ENCODE measurements around the gene PCYOX1L. TPM values are rescaled to one million over a fixed set of nuclear protein-coding genes. Genes with fewer than 3 reads are reported as not detected.
"Not testable (repeated sequence)": the region's sequence is repeated elsewhere in the genome, so short reads cannot be mapped to it uniquely, and the experiment has no call there.

PCYOX1L gene
- total RNA-seq, 2 experiments from 2014 or later: 34.5 to 34.6 TPM

DNA sequence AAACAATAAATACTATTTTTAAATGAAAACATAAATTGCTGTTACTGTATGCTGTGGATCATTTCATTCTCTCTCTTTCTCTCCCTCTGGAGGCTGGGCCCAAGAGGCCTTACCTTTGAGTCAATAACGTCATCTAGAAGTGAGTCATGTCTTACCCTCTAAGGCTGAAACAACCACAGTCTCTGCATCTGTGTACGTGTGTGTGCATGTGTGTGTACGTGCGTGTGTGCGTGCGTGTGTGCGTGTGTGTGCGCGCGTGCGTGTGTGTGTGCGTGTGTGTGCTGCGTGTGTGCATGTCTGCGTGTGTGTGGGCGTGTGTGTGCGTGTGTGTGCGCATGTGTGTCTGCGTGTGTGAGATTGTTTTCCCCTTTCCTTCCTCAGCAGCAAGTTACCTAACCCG lies 34.9 kb downstream of the PCYOX1L start:
- H3K27me3 Mint-ChIP-seq: no peaks in the 10 kb centered on the region
- no peak overlapping the region for H3K27ac Mint-ChIP-seq
- no peaks in the 10 kb centered on the region for H3K4me1 Mint-ChIP-seq
- POLR2A ChIA-PET: no interaction called here
- no peaks in the 10 kb centered on the region for H3K36me3 Mint-ChIP-seq (ENCODE audit: low read depth)
- H3K9me3 Mint-ChIP-seq: peaks cover 3% of the 10 kb centered on the region
- no peak for DNase-seq
- no peak overlapping the region for H3K4me3 Mint-ChIP-seq
- CTCF ChIA-PET: no interaction called here

DNA sequence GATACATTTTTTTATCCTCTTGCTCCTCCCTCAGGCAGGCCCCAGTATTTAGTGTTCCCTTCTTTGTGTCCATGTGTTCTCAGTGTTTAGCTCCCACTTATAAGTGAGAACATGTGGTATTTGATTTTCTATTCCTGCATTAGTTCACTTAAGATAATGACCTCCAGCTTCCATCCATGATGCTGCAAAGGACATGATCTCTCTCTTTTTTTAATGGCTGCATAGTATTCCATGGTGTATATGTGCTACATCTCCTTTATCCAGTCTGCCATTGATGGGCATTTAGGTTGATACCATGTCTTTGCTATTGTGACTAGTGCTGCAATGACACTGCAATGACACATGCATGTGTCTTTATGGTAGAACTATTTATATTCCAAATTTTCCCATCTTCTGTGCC lies 37.1 kb downstream of the PCYOX1L start:
- DNase-seq; H3K36me3 Mint-ChIP-seq (ENCODE audit: low read depth); H3K27ac Mint-ChIP-seq; CTCF ChIA-PET; H3K27me3 Mint-ChIP-seq; H3K4me3 Mint-ChIP-seq; POLR2A ChIA-PET; H3K4me1 Mint-ChIP-seq; H3K9me3 Mint-ChIP-seq: not testable (repeated sequence)

DNA sequence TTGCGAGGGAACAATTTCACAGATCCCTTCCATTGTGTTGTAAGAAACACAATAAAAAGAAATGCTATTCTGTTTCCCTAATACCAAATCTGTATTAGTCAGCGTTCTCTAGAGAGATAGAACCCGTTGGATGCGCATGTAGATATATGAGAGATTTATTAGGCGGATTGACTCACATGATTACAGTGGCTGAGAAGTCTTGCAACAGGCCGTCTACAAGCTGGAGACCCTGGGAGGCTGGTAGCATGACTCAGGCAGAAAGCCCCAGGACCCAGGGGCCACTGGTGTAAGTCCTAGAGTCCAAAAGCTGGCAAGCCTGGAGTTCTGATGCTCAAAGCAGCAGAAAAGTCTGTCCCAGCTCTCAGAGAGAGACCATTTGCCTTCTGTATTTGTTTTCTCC lies 39.7 kb downstream of the PCYOX1L start:
- POLR2A ChIA-PET: no interaction called here

DNA sequence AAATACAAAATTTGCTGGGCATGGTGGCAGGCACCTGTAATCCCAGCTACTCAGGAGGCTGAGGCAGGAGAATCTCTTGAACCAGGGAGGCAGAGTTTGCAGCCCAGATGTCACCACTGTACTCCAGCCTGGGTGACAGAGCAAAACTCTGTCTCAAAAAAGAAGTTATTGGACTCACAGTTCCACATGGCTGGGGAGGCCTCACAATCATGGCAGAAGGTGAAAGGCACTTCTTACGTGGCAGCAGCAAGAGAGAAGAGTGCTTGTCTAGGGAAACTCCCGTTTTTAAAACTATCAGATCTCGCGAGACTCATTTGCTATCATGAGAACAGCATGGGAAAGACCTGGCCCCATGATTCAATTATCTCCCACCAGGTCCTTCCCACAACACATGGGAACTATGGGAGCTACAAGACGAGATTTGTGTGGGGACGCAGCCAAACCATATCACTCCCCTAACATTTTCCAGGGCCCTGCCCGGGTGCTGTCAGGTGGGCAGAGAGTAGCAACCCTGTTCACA lies 41.0 kb downstream of the PCYOX1L start:
- POLR2A ChIA-PET: not testable (repeated sequence)
- CTCF ChIA-PET: interaction anchor here (0.7 kb wide), 1 partner anchor 258 kb away, joined by 3 read pairs; the partner anchor contains the start of gene ABLIM3

More for the DNA sequence above, 39.7 kb downstream of the PCYOX1L start:
- no peak for DNase-seq
- Mint-ChIP-seq H3K36me3 (ENCODE audit: low read depth) (no peaks in the 10 kb centered on the region), H3K27me3 (peaks cover 2% of the 10 kb centered on the region), H3K4me3 (no peak overlapping the region), H3K27ac (no peak overlapping the region), H3K4me1 (no peaks in the 10 kb centered on the region), H3K9me3 (no peaks in the 10 kb centered on the region)
- CTCF ChIA-PET: no interaction called here

DNA sequence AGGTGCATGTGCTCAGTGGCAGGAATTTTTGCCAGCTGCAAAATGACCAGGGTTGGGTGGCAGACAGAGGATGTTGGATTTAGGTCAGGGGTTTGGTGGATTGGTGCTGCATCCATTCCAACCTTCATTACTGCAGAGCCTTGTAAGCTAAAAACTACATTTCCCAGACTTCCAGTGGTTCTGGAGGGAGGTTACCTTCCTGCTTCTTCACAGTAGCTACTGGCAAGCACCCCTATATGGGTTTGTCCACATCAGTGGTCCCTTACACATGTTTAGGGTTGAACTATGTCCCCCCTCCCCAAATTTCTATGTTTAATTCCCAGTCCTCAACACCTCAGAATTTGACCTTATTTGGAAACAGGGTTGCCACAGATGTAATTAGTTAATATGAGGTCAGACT lies 41.9 kb downstream of the PCYOX1L start:
- H3K27me3 Mint-ChIP-seq: peaks cover 2% of the 10 kb centered on the region
- H3K4me3 Mint-ChIP-seq: no peak overlapping the region
- POLR2A ChIA-PET: no interaction called here
- no peaks in the 10 kb centered on the region for H3K4me1 Mint-ChIP-seq
- CTCF ChIA-PET: interaction anchor here (1.3 to 1.5 kb wide), 2 partner anchors 10 to 28 kb away, joined by 3 to 4 read pairs; no protein-coding TSS in a partner anchor
- DNase-seq: no peak
- H3K36me3 Mint-ChIP-seq (ENCODE audit: low read depth): no peaks in the 10 kb centered on the region
- no peak overlapping the region for H3K27ac Mint-ChIP-seq
- no peaks in the 10 kb centered on the region for H3K9me3 Mint-ChIP-seq

More for the DNA sequence above, 41.0 kb downstream of the PCYOX1L start:
- H3K27me3 Mint-ChIP-seq; H3K9me3 Mint-ChIP-seq; H3K4me3 Mint-ChIP-seq; H3K36me3 Mint-ChIP-seq (ENCODE audit: low read depth); H3K27ac Mint-ChIP-seq; H3K4me1 Mint-ChIP-seq; DNase-seq: not testable (repeated sequence)

DNA sequence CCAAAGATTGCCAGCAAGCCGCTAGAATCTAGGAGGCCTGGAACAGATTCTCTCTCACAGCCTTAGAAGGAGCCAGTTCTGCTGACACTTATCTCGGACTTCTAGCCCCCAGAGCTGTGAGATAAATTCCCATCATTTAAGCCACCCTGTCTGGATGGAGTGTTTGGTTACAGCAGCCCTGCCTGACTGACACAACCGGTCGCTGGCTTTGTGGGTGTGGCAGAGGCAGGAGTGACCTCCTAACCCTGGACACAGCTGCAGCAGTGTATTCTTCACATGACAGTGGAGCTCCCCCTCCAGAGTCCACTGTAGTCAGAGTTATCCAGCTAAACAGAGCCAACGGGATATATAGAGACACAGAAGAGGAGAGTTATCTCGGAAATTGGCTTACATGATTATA lies 42.5 kb downstream of the PCYOX1L start:
- Mint-ChIP-seq H3K4me3 (no peak overlapping the region), H3K27me3 (peaks cover 2% of the 10 kb centered on the region), H3K4me1 (no peaks in the 10 kb centered on the region), H3K36me3 (ENCODE audit: low read depth) (no peaks in the 10 kb centered on the region), H3K27ac (no peak overlapping the region), H3K9me3 (no peaks in the 10 kb centered on the region)
- no peak for DNase-seq
- ChIA-PET POLR2A (no interaction called here), CTCF (interaction anchor here (0.7 to 1.5 kb wide), 3 partner anchors 9 to 101 kb away, joined by 3 to 4 read pairs (median 3); no protein-coding TSS in a partner anchor)

DNA sequence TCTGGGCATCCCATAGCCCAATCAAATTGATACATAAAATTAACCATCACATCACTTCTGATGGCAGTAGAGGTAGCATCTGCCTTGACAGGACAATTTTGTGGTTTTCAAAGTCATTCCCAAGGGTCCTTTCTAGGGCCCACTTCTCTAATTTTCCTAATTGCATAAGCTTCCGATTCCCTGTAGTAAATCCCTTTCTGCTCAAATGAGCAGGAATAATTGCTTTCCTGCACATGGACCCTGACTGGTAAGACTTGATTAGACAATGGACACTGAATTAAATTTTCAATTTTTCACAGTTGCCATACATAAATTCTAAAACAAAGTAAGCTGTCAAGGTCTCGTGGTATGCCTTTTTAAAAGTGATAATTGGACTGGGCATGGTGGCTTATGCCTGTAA lies 43.2 kb downstream of the PCYOX1L start:
- no peaks in the 10 kb centered on the region for H3K9me3 Mint-ChIP-seq
- no peak overlapping the region for H3K4me3 Mint-ChIP-seq
- CTCF ChIA-PET: interaction anchor here (1.3 to 1.5 kb wide), 2 partner anchors 8 to 29 kb away, joined by 3 to 4 read pairs; no protein-coding TSS in a partner anchor
- H3K27ac Mint-ChIP-seq: no peak overlapping the region
- H3K27me3 Mint-ChIP-seq: peaks cover 2% of the 10 kb centered on the region
- H3K4me1 Mint-ChIP-seq: no peaks in the 10 kb centered on the region
- DNase-seq: no peak
- POLR2A ChIA-PET: no interaction called here
- H3K36me3 Mint-ChIP-seq (ENCODE audit: low read depth): no peaks in the 10 kb centered on the region

DNA sequence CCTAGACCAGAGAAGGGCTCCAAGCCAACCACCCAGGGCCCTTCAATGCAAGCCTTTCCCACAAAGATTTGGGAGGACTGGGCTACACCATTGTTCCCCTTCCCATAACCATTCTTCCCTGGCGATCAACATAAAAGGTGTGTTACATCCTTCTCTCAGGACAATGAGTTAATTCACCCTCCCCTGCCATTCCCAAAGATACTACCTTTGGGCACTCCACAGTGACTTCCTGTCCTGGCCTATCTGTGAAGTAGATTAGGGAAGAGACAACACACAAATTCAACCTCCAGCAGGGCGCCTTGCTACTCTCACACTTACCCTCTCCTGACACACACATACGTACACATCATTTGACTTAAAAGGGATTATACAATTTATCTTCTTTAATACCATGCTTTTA lies 44.4 kb downstream of the PCYOX1L start:
- Mint-ChIP-seq H3K4me3 (no peak overlapping the region), H3K36me3 (ENCODE audit: low read depth) (no peaks in the 10 kb centered on the region), H3K4me1 (no peaks in the 10 kb centered on the region), H3K9me3 (no peaks in the 10 kb centered on the region), H3K27me3 (peaks cover 2% of the 10 kb centered on the region), H3K27ac (no peak overlapping the region)
- ChIA-PET CTCF (no interaction called here), POLR2A (no interaction called here)
- DNase-seq: no peak

DNA sequence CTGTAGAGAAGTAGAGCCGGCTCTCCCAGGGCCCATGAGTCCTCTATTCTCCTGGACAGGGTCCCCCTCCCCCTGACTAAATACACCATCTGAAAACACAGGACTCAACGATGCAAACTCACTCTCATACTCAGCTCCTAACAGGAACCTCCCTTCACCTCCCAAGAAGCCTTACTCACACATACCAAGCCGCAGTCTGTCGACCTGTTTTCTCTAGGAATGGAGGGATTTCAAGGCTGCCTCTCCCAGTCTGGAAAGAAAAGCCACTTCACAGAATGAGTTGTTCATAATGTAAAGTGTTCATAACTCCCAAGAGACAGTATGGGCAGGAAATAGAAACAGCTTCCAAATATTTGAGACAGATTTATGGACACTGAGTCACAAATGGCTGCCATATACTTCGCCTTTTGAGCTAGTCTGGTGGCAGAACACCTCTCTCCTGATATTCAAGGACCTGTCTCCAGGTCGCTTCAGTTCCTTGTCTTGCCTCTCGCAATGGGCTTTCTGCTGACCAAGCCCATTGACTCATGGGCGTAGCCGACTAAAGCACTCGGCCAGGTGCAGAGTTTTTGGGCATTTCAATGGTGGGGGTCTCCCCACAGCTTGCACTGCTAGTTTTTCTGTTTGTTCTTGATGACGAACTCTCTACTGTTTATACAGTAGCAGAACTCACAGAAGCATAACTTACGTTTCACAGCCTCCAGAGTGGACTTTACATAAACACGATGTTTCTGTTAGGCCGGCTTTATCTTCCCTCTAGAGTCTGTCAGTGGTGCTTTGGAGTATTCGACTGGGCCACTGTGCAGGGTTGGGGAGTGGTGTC lies 46.3 kb downstream of the PCYOX1L start:
- H3K4me3 Mint-ChIP-seq: no peak overlapping the region
- ChIA-PET CTCF (interaction anchor here (0.9 to 1.1 kb wide), 2 partner anchors 30 to 36 kb away, joined by 3 read pairs; no protein-coding TSS in a partner anchor), POLR2A (interaction anchor here (0.5 to 0.8 kb wide), 2 partner anchors 16 to 137 kb away, joined by 3 read pairs; no protein-coding TSS in a partner anchor)
- no peaks in the 10 kb centered on the region for H3K36me3 Mint-ChIP-seq (ENCODE audit: low read depth)
- no peak for DNase-seq
- H3K27me3 Mint-ChIP-seq: peaks cover 2% of the 10 kb centered on the region
- no peak overlapping the region for H3K27ac Mint-ChIP-seq
- H3K9me3 Mint-ChIP-seq: no peaks in the 10 kb centered on the region
- no peaks in the 10 kb centered on the region for H3K4me1 Mint-ChIP-seq

DNA sequence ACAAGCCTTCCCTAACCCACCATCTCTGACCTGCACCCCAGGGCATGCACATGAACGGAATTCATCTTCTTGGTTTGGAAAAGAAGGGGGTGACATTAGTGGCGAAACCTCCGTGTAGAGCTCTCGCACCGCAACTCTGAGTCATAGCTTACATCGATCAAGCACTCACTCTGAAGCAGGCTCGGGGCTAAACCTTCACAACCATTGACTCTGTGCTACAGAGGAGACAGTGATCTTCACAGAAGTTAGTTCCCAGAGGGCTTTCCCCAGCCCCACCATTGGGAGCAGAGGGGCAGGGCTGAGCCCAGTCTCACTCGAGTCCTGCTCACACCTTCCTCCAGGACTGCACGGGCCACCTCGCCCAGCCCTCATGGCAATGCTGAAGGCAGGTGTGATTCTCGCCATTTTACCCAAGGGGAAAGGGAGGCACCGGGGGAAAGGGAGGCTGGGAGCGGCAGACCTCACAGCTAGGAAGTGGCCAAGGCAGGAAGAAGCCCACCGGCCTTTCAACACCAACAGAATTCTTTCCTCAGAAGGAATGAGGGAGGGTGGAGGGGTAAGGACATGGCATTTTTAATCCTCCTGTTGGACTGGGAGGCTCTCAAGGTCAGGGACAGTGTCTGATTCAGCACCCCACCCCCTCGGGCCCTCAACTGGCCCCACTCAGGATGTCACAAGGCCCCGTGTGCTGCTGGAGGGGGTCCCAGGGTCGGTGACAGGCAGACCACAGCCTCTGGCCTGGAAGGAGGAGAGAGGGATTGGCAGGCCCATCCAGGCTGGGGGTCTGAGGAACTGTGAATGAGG lies 47.1 kb downstream of the PCYOX1L start:
- H3K4me3 Mint-ChIP-seq: no peak overlapping the region
- H3K4me1 Mint-ChIP-seq: no peaks in the 10 kb centered on the region
- H3K27ac Mint-ChIP-seq: no peak overlapping the region
- peaks cover 2% of the 10 kb centered on the region for H3K27me3 Mint-ChIP-seq
- DNase-seq: no peak
- H3K36me3 Mint-ChIP-seq (ENCODE audit: low read depth): no peaks in the 10 kb centered on the region
- H3K9me3 Mint-ChIP-seq: no peaks in the 10 kb centered on the region
- ChIA-PET POLR2A (interaction anchor here (0.5 to 0.8 kb wide), 2 partner anchors 15 to 136 kb away, joined by 3 read pairs; no protein-coding TSS in a partner anchor), CTCF (interaction anchor here (0.9 to 1.1 kb wide), 2 partner anchors 35 to 102 kb away, joined by 3 read pairs; no protein-coding TSS in a partner anchor)

DNA sequence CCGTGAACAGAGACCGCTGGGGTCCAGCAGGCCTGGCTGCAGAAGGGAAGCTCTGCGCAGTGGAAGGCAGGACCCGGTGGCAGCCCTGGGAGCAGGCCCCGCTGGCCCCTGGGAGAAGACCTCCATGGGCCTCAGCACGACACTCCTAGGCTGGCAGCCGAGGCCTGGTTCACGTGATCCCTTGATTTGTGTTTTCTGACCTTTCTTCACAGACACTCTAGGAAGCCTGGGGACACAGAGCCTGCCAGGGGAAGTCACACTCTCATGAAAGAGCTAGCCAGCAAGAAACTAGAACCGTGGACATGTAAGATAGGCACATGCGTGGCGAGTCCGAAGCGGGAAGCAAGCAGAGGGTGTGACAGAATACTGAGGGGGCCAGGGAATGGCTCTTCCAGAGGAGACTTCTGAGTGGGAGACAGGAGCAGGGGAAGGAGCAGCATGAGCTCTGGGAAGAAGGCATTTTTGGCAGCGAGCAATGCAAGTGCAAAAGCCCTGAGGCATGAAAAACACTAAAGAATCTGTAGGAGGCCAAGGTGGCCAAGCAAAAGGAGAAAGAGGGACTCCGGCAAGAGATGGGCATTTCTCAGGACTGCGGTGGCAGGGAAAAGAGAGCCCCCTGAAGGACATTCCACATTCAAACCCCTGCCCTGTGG lies 47.8 kb downstream of the PCYOX1L start:
- Mint-ChIP-seq H3K4me1 (no peaks in the 10 kb centered on the region), H3K27me3 (peaks cover 2% of the 10 kb centered on the region), H3K9me3 (no peaks in the 10 kb centered on the region), H3K4me3 (no peak overlapping the region), H3K36me3 (ENCODE audit: low read depth) (no peaks in the 10 kb centered on the region), H3K27ac (no peak overlapping the region)
- CTCF ChIA-PET: interaction anchor here (0.9 kb wide), 1 partner anchor 102 kb away, joined by 3 read pairs; no protein-coding TSS in a partner anchor
- no peak for DNase-seq
- POLR2A ChIA-PET: no interaction called here

DNA sequence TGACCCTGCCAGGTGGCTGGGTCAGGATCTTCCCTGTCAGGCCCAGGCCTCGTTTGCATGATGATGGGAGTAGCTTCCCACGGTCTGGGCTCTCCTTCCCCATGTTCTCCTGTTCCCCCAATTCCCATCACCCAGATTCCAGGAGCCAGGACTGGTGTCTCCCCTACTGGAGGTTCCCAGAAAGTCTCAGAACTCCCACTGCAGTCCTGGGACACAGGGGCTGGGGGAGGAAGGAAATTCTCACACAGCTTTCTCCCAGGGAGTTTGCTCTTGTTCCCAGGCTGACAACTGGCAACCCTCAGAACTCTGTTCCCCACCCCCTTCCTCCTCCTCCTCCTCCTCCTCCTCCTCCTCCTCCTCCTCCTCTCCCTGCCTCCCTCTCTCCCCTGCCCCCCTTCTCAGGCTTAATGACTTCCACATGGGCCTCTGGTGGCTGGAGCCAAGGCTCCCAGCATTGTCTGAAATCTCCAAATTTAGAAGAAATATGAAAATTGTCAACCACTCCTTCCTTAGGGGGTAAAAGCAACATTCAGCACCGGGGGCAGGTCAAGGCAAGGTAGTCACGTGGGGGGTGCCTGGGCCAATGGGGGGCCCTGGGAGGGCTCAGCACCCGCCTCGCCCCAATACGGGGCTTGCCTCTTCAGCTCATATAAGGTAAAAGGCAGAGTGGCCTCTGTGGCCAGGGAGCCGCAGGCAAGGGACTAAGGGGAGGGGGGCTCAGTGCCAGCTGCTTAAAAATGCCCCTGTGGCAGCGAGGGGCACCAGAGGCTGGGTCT lies 48.5 kb downstream of the PCYOX1L start:
- Mint-ChIP-seq H3K9me3 (no peaks in the 10 kb centered on the region), H3K4me1 (no peaks in the 10 kb centered on the region), H3K27me3 (peaks cover 2% of the 10 kb centered on the region), H3K27ac (no peak overlapping the region), H3K36me3 (ENCODE audit: low read depth) (no peaks in the 10 kb centered on the region), H3K4me3 (no peak overlapping the region)
- ChIA-PET POLR2A (no interaction called here), CTCF (interaction anchor here (0.9 kb wide), 1 partner anchor 101 kb away, joined by 3 read pairs; no protein-coding TSS in a partner anchor)
- no peak for DNase-seq
